HepG2 (cell line): ENCODE data around the gene IL22RA1. TPM values are rescaled to one million over a fixed set of nuclear protein-coding genes. Genes with fewer than 3 reads are reported as not detected.

Experiments used
- ATAC-seq: fragments of 200-7000 bp; cut with Tn5 transposase; 3 replicates; pipeline ENCODE4 v1.9.1; 2020; ENCODE audit warnings: mild to moderate bottlenecking, moderate library complexity
- BruUV-seq: library from RNA; stranded (reverse); fragments of 400-500 nt; replicated peaks from 2 replicates; lab custom pipeline; 2021; lab: Mats Ljungman, UMichigan
- CTCF ChIA-PET: fragments of 300-600 bp; formaldehyde crosslinking; extraction: SDS; loops from one replicate; lab custom pipeline; 2021; ENCODE audit warnings: low total read pairs, inconsistent platforms, low intra/inter-chr PET ratio; lab: Yijun Ruan, JAX
- POLR2A ChIA-PET: fragments of 350-600 bp; sonication (Branson Sonifier 250); formaldehyde crosslinking; loops from one replicate; lab custom pipeline; 2020; ENCODE audit warnings: antibody characterized with exemption, inconsistent platforms; lab: Yijun Ruan, JAX
- DNase-seq: peaks from one replicate; pipeline ENCODE4 v3.0.0-alpha.2; 2015; ENCODE audit warnings: low spot score
- FAIRE-seq: peaks from 3 replicates; lab custom pipeline; 2011; peaks lifted over from hg19 to GRCh38; lab: Jason Lieb, UNC
- H2AFZ ChIP-seq: one replicate; pipeline ENCODE4 v1.6.1; 2011; ENCODE audit warnings: low read length, inconsistent platforms
- H3K27ac ChIP-seq: fragments of 300-600 bp; 3 replicates; pipeline ENCODE4 v1.8.0; 2011; ENCODE audit warnings: mixed run types, mild to moderate bottlenecking, mixed read lengths, low read length, inconsistent platforms; ENCODE audit not compliant: insufficient read depth; ENCODE audit errors: extremely low read length
- H3K27me3 ChIP-seq, 2 experiments: fragments of 200-600 bp in 1 of 2; 2 replicates in 1 of 2; 3 replicates in 1 of 2; pipeline versions ENCODE4 v1.6.0 to v1.8.0; 2011; ENCODE audit warnings: low read length in 2 of 2, mild to moderate bottlenecking in 2 of 2, moderate library complexity in 2 of 2, inconsistent platforms in 1 of 2; ENCODE audit not compliant: insufficient read depth in 2 of 2, control insufficient read depth in 1 of 2
- H3K36me3 ChIP-seq, 2 experiments: fragments of 200-600 bp in 1 of 2; replicated peaks in 1 of 2; 2 replicates in 1 of 2; 3 replicates in 1 of 2; pipeline versions ENCODE4 v1.5.1 to v1.8.0; 2011; ENCODE audit warnings: low read length in 2 of 2, inconsistent platforms in 1 of 2; ENCODE audit not compliant: insufficient read depth in 2 of 2, control insufficient read depth in 1 of 2
- H3K4me1 ChIP-seq: 2 replicates; pipeline ENCODE4 v1.5.1; 2012; ENCODE audit warnings: low read length, inconsistent platforms; ENCODE audit not compliant: insufficient read depth
- H3K4me2 ChIP-seq: 2 replicates; pipeline ENCODE4 v1.6.0; 2011; ENCODE audit warnings: low read depth, low read length, inconsistent platforms
- H3K4me3 ChIP-seq, 3 experiments: fragments of 200-600 bp in 1 of 3; sonication (generic), shearing (Covaris generic) in 1 of 3; replicated peaks in 1 of 3; 2 replicates each; pipeline ENCODE4 v1.5.1; 2011 to 2016; ENCODE audit warnings: low read length in 3 of 3, inconsistent platforms in 2 of 3, low read depth in 2 of 3, mild to moderate bottlenecking in 2 of 3, control low read depth in 1 of 3, mixed read lengths in 1 of 3; ENCODE audit not compliant: insufficient read depth in 1 of 3
- H3K79me2 ChIP-seq: one replicate; pipeline ENCODE4 v1.6.1; 2011; ENCODE audit warnings: low read length, inconsistent platforms; ENCODE audit not compliant: insufficient read depth
- H3K9ac ChIP-seq: 2 replicates; pipeline ENCODE4 v1.6.0; 2011; ENCODE audit warnings: mild to moderate bottlenecking, low read depth, low read length, inconsistent platforms; ENCODE audit not compliant: insufficient read depth
- H3K9me3 ChIP-seq: 2 replicates; pipeline ENCODE4 v1.5.1; 2012; ENCODE audit warnings: mild to moderate bottlenecking, low read length
- H4K20me1 ChIP-seq: 2 replicates; pipeline ENCODE4 v1.6.0; 2011; ENCODE audit warnings: inconsistent platforms, mild to moderate bottlenecking, low read length, moderate library complexity; ENCODE audit not compliant: insufficient read depth
- KLF11 ChIP-seq: IDR thresholded peaks from 2 replicates; pipeline ENCODE4 v1.6.1; 2016; ENCODE audit warnings: missing compliant biosample characterization
- NR2F6 ChIP-seq, 2 experiments: IDR thresholded peaks; 2 replicates each; pipeline ENCODE4 v1.6.1; 2016; ENCODE audit warnings: antibody characterized with exemption in 1 of 2, mild to moderate bottlenecking in 1 of 2
- NRL ChIP-seq: sonication (generic); formaldehyde crosslinking; IDR thresholded peaks from 2 replicates; pipeline ENCODE4 v1.5.0; 2020; ENCODE audit warnings: missing genetic modification reagents, mild to moderate bottlenecking, moderate library complexity, borderline replicate concordance
- PHF5A ChIP-seq: IDR thresholded peaks from one replicate; pipeline ENCODE4 v1.6.1; 2018; ENCODE audit warnings: low read depth, missing genetic modification reagents; ENCODE audit not compliant: unreplicated experiment
- PLRG1 ChIP-seq: fragments of 450-650 bp; conservative IDR thresholded peaks from 2 replicates; pipeline ENCODE4 v1.6.1; 2016
- RNF2 ChIP-seq: fragments of 450-650 bp; conservative IDR thresholded peaks from 2 replicates; pipeline ENCODE4 v1.6.1; 2016; ENCODE audit warnings: low read depth
- RORA ChIP-seq: sonication (generic); formaldehyde crosslinking; IDR thresholded peaks from 2 replicates; pipeline ENCODE4 v1.5.0; 2020; ENCODE audit warnings: mild to moderate bottlenecking, missing genetic modification reagents, moderate library complexity
- SP5 ChIP-seq: IDR thresholded peaks from 2 replicates; pipeline ENCODE4 v1.6.1; 2016; ENCODE audit warnings: low read depth, borderline replicate concordance
- SRSF1 ChIP-seq: fragments of 200-400 bp; formaldehyde crosslinking; optimal IDR thresholded peaks from 2 replicates; pipeline ENCODE3; 2017; ENCODE audit warnings: mild to moderate bottlenecking, low read depth, low read length, moderate library complexity
- ZBTB42 ChIP-seq: sonication (generic); formaldehyde crosslinking; IDR thresholded peaks from 2 replicates; pipeline ENCODE4 v1.5.0; 2020; ENCODE audit warnings: mild to moderate bottlenecking, missing genetic modification reagents
- ZNF251 ChIP-seq: sonication (generic); formaldehyde crosslinking; IDR thresholded peaks from 2 replicates; pipeline ENCODE4 v1.9.0; 2021; ENCODE audit warnings: mild to moderate bottlenecking, missing genetic modification reagents
- ZNF563 ChIP-seq: sonication (generic); formaldehyde crosslinking; IDR thresholded peaks from 2 replicates; pipeline ENCODE4 v1.8.0; 2022; ENCODE audit warnings: mild to moderate bottlenecking, moderate library complexity, missing genetic modification reagents
- ZNF879 ChIP-seq: sonication (generic); formaldehyde crosslinking; IDR thresholded peaks from 2 replicates; pipeline ENCODE4 v1.8.1; 2023; ENCODE audit warnings: missing genetic modification reagents
- WGBS: methylation state at CpG from one replicate; pipeline ENCODE4 v1.1.6; 2017; ENCODE audit warnings: low lambda C conversion rate; 5-methylcytosine and 5-hydroxymethylcytosine counted together
- in situ Hi-C: cut with HindIII; loops from 2 replicates; pipeline ENCODE4 v1.10.0; 2017; ENCODE audit warnings: low pct_unique_long_range_greater_than_20kb; ENCODE audit not compliant: extremely low pct_ligation_motif_present
- intact Hi-C: fragments of 100-400 bp; cut with micrococcal nuclease; formaldehyde crosslinking; loops from one replicate; pipeline ENCODE4 v1.10.0; 2022; ENCODE audit not compliant: unreplicated experiment
- polyA plus RNA-seq, 8 experiments: library from polyadenylated mRNA; depleted of rRNA in 3 of 8; stranded (reverse) in 7 of 8; unstranded in 1 of 8; fragments of >200 nt; fragmentation: Illumina TruSeq in 4 of 8; extraction: Trizol in 4 of 8; gene quantifications; 2 replicates each; pipeline versions ENCODE4 v1.2.1 to v1.2.3, GENCODE V29; 2011 to 2016; ENCODE audit warnings: low read depth in 4 of 8, missing spikeins in 1 of 8, mixed read lengths in 1 of 8; ENCODE audit not compliant: insufficient read depth in 1 of 8
- total RNA-seq, 5 experiments: library from RNA; depleted of rRNA; stranded (reverse); fragments of >200 nt; fragmentation: Illumina TruSeq; extraction: Trizol; gene quantifications; 2 replicates each; pipeline ENCODE4 v1.2.3, GENCODE V29; 2016; ENCODE audit warnings: low read depth in 1 of 5
- TF ChIP-seq, protein P1 (sequence below): sonication (generic); formaldehyde crosslinking; IDR thresholded peaks from 2 replicates; pipeline ENCODE4 v1.4.0; 2020; ENCODE audit warnings: missing genetic modification reagents
- TF ChIP-seq, protein P2 (sequence below): sonication (generic); formaldehyde crosslinking; IDR thresholded peaks from 2 replicates; pipeline ENCODE4 v1.5.1; 2020; ENCODE audit warnings: missing genetic modification reagents, mild to moderate bottlenecking, borderline replicate concordance
- TF ChIP-seq, protein P3 (sequence below): sonication (generic); formaldehyde crosslinking; IDR thresholded peaks from 2 replicates; pipeline ENCODE4 v1.5.1; 2020; ENCODE audit warnings: missing genetic modification reagents, mild to moderate bottlenecking, borderline replicate concordance
- TF ChIP-seq, protein P4 (sequence below): sonication (generic); formaldehyde crosslinking; IDR thresholded peaks from 2 replicates; pipeline ENCODE4 v1.5.1; 2020; ENCODE audit warnings: missing genetic modification reagents, mild to moderate bottlenecking, borderline replicate concordance

Gene IL22RA1
- total and polyA plus RNA-seq, 2 of the 13 experiments (the other 11 are each of a cell fraction or from before 2014, with no cell fraction given), result 4.4 to 10.2 TPM

DNA sequence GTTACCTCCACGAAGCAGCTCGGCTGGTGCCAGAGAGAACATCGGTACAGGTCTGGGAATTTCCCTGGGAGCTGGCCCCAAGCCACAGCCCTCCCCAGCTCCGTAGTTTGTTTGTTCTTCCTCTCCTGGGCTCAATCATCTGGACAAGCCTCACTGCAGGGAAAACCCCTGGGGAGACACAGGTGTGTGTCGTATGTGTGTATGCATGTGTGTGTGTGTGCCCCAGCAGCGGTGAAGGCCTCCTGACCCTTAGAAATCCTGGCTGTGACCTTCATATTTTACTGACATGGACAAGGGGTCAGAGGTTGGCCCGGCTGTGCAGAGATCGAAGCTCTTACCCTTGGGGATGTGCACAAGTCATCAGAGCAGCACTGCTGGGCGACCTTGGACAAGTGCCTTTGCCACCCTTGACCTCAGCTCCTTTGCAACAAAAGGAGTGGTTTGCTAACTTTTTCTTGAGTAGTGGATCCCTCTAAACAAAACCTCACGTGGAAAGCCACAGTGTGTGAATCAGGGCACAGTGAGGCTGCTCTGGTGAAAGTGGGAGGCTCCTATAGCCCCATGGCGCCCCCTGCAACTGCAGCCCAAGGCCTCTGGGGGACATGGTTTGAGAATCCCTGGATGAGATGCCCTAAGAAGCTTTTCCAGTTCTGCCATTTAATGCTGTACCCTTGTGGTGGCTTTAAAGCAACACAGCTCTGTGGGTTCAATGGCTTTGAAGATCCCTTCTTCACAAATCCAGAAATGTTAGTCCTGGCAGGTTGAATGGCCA, 12.3 kb upstream of the IL22RA1 start:
- CTCF ChIA-PET, result no interaction called here
- TF ChIP-seq ZNF879 (CRISPR knock-in tag), result no peak
- no peak for TF ChIP-seq ZBTB42 (CRISPR knock-in tag)
- TF ChIP-seq RORA (CRISPR knock-in tag), result no peak
- TF ChIP-seq, protein P1, sequence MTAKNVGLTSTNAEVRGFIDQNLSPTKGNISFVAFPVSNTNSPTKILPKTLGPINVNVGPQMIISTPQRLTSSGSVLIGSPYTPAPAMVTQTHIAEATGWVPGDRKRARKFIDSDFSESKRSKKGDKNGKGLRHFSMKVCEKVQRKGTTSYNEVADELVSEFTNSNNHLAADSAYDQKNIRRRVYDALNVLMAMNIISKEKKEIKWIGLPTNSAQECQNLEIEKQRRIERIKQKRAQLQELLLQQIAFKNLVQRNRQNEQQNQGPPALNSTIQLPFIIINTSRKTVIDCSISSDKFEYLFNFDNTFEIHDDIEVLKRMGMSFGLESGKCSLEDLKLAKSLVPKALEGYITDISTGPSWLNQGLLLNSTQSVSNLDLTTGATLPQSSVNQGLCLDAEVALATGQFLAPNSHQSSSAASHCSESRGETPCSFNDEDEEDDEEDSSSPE (CRISPR knock-in tag), result no peak
- TF ChIP-seq, protein P2, sequence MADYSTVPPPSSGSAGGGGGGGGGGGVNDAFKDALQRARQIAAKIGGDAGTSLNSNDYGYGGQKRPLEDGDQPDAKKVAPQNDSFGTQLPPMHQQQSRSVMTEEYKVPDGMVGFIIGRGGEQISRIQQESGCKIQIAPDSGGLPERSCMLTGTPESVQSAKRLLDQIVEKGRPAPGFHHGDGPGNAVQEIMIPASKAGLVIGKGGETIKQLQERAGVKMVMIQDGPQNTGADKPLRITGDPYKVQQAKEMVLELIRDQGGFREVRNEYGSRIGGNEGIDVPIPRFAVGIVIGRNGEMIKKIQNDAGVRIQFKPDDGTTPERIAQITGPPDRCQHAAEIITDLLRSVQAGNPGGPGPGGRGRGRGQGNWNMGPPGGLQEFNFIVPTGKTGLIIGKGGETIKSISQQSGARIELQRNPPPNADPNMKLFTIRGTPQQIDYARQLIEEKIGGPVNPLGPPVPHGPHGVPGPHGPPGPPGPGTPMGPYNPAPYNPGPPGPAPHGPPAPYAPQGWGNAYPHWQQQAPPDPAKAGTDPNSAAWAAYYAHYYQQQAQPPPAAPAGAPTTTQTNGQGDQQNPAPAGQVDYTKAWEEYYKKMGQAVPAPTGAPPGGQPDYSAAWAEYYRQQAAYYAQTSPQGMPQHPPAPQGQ (CRISPR knock-in tag), result no peak
- no peak for TF ChIP-seq KLF11 (CRISPR knock-in tag)
- TF ChIP-seq RNF2, result no peak
- TF ChIP-seq SRSF1, result no peak
- TF ChIP-seq PLRG1, result no peak
- TF ChIP-seq PHF5A (CRISPR knock-in tag), result no peak
- TF ChIP-seq ZNF563, result no peak
- TF ChIP-seq, protein P3, sequence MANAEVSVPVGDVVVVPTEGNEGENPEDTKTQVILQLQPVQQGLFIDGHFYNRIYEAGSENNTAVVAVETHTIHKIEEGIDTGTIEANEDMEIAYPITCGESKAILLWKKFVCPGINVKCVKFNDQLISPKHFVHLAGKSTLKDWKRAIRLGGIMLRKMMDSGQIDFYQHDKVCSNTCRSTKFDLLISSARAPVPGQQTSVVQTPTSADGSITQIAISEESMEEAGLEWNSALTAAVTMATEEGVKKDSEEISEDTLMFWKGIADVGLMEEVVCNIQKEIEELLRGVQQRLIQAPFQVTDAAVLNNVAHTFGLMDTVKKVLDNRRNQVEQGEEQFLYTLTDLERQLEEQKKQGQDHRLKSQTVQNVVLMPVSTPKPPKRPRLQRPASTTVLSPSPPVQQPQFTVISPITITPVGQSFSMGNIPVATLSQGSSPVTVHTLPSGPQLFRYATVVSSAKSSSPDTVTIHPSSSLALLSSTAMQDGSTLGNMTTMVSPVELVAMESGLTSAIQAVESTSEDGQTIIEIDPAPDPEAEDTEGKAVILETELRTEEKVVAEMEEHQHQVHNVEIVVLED (CRISPR knock-in tag), result no peak
- no peak for TF ChIP-seq SP5 (CRISPR knock-in tag)
- TF ChIP-seq, protein P4, sequence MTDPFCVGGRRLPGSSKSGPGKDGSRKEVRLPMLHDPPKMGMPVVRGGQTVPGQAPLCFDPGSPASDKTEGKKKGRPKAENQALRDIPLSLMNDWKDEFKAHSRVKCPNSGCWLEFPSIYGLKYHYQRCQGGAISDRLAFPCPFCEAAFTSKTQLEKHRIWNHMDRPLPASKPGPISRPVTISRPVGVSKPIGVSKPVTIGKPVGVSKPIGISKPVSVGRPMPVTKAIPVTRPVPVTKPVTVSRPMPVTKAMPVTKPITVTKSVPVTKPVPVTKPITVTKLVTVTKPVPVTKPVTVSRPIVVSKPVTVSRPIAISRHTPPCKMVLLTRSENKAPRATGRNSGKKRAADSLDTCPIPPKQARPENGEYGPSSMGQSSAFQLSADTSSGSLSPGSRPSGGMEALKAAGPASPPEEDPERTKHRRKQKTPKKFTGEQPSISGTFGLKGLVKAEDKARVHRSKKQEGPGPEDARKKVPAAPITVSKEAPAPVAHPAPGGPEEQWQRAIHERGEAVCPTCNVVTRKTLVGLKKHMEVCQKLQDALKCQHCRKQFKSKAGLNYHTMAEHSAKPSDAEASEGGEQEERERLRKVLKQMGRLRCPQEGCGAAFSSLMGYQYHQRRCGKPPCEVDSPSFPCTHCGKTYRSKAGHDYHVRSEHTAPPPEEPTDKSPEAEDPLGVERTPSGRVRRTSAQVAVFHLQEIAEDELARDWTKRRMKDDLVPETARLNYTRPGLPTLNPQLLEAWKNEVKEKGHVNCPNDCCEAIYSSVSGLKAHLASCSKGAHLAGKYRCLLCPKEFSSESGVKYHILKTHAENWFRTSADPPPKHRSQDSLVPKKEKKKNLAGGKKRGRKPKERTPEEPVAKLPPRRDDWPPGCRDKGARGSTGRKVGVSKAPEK (CRISPR knock-in tag), result no peak
- no peak for TF ChIP-seq NRL (CRISPR knock-in tag)
- peak; percentile 86 for TF ChIP-seq NR2F6 (IDR thresholded peaks at IDR 0.05)
- TF ChIP-seq NR2F6 (CRISPR knock-in tag; IDR thresholded peaks at IDR 0.05), result peak; percentile 66
- TF ChIP-seq ZNF251 (CRISPR knock-in tag), result no peak

More for the DNA sequence above, 12.3 kb upstream of the IL22RA1 start:
- in situ Hi-C loops, result no loop called here
- no peaks in the 10 kb centered on the region for H4K20me1 ChIP-seq
- H3K9ac ChIP-seq, result no peak overlapping the region
- intact Hi-C loops, result no loop called here
- H2AFZ ChIP-seq, result no peak overlapping the region
- H3K36me3 ChIP-seq, result peaks cover 2 to 13% of the 10 kb centered on the region in 2 experiments; a peak in 4 of 5 replicates
- 0 out of 5 replicates have a peak, but pooled peaks cover 0 to under 1% of the 10 kb centered on the region in 2 experiments for H3K27me3 ChIP-seq
- peaks cover 33% of the 10 kb centered on the region for H3K4me1 ChIP-seq
- POLR2A ChIA-PET, result interaction anchor here (0.9 to 1.3 kb wide), 3 partner anchors 24 to 35 kb away, joined by 3 to 5 read pairs (median 4); no protein-coding TSS in a partner anchor
- ATAC-seq, result peak; percentile 51
- BruUV-seq, result no TSS peak
- WGBS, result 49% methylated on average over 5 of the region's 11 CpGs
- H3K79me2 ChIP-seq, result no peaks in the 10 kb centered on the region
- no peak for FAIRE-seq
- H3K4me3 ChIP-seq, result no peak overlapping the region
- H3K27ac ChIP-seq, result peak overlapping the region; percentile 29
- peak; percentile 30 for DNase-seq
- no peaks in the 10 kb centered on the region for H3K9me3 ChIP-seq
- peak overlapping the region; percentile 24; the same call in 1 of the 2 replicates for H3K4me2 ChIP-seq
